Thyroid gland (tissue), 4 donors: Measurements from ENCODE around the gene TBC1D1. TPM values are rescaled to one million over a fixed set of nuclear protein-coding genes. Genes with fewer than 3 reads are reported as not detected.
A peak's percentile ranks its signal among the peaks of the same experiment; 100 is the strongest.

ENCODE experiments used
- DNase-seq, 2 donors: peaks; one replicate each; pipeline ENCODE4 v3.0.0-alpha.2; 2019
- H3K27ac ChIP-seq, 3 donors: fragments of 200-600 bp; sonication (generic); 1 replicate in 2 of 3; 2 replicates in 1 of 3; pipeline ENCODE4 v1.5.1; 2016 to 2019; ENCODE audit warnings: mild to moderate bottlenecking in 1 of 3, moderate library complexity in 1 of 3
- H3K27me3 ChIP-seq: fragments of 200-600 bp; sonication (generic); one replicate; pipeline ENCODE4 v1.5.1; 2019
- H3K36me3 ChIP-seq, 2 donors: fragments of 200-600 bp; sonication (generic); one replicate each; pipeline ENCODE4 v1.5.1; 2016 to 2019
- H3K4me1 ChIP-seq, 2 donors: fragments of 200-600 bp; sonication (generic); one replicate each; pipeline ENCODE4 v1.5.1; 2017 to 2019
- H3K4me3 ChIP-seq, 3 donors: fragments of 200-600 bp; sonication (generic); replicated peaks in 1 of 3; 1 replicate in 2 of 3; 2 replicates in 1 of 3; pipeline ENCODE4 v1.5.1; 2016; ENCODE audit warnings: mild to moderate bottlenecking in 1 of 3
- H3K9me3 ChIP-seq: fragments of 200-600 bp; sonication (generic); one replicate; pipeline ENCODE4 v1.5.1; 2017
- CTCF ChIP-seq, 6 experiments: fragments of 200-600 bp in 3 of 6; fragments of 450-650 bp in 3 of 6; sonication (generic) in 3 of 6; IDR thresholded peaks; one replicate each; pipeline ENCODE4 v1.5.1; 2016 to 2019; ENCODE audit warnings: antibody characterized with exemption in 6 of 6, mild to moderate bottlenecking in 2 of 6, inconsistent platforms in 1 of 6, moderate library complexity in 1 of 6
- POLR2A ChIP-seq, 2 donors: fragments of 450-650 bp; IDR thresholded peaks; one replicate each; pipeline ENCODE4 v1.6.1; 2017; ENCODE audit warnings: antibody characterized with exemption in 2 of 2, mild to moderate bottlenecking in 2 of 2, moderate library complexity in 1 of 2
- WGBS, 2 donors: methylation state at CpG; one replicate each; pipeline ENCODE4 v1.1.5; 2017; 5-methylcytosine and 5-hydroxymethylcytosine counted together
- intact Hi-C: fragments of 100-400 bp; cut with DNase I; formaldehyde crosslinking; loops from one replicate; pipeline ENCODE4 v1.15.1; 2023
- total RNA-seq, 4 donors: library from RNA; depleted of rRNA; stranded (reverse); fragments of >200 nt; gene quantifications; one replicate each; pipeline ENCODE4 v1.2.3, GENCODE V29; 2016

The TBC1D1 gene
- total RNA-seq, 4 donors from 2014 or later: 192 to 284 (median 230) TPM

DNA sequence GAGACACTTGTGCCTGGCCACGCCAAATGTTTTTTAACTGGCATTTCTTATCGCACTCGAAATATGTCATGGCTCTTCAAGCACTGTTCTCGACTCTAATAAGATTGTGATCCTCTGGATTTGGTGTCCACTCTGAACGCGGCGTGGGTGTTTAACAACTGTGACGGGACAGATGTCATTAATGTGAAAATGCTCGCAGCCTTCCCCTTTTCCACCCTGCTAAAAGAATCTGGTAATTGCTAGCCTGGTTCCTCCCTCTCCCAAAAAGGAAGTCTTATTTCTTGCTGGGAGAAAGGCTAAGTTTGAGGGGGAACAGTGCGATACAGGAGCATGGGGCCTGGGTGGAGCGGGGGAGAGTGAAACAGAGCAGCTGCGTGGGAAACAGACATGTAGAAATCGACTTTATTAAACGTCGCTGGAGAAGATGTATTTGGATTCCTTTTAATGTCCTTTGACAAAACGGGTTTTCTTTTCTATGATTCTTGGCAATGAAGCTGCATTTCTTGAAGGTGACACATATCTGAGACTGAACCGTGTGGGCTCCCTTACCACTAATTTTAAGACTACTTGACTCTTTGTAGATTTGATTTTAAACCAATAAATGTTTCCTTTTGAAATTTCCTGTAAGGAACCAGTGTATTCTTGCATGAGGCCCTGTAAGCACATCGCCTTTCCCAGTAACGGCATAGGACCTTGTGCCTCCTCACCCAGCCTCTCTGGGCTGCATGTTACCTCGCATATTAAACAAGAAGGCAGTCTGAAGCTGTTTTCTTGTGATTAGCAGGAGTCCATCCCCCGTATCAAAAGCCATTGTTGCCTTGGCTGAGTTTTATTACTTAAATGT, 17.8 kb downstream of the TBC1D1 start:
- Histone ChIP-seq H3K36me3 (no peaks in the 10 kb centered on the region), H3K4me3 (no peak overlapping the region), H3K27ac (peak overlapping the region in 2 of 3 donors; percentile 29 to 50), H3K27me3 (no peaks in the 10 kb centered on the region), H3K4me1 (peaks cover 0 to 15% of the 10 kb centered on the region in 2 donors), H3K9me3 (no peaks in the 10 kb centered on the region)
- intact Hi-C loops: no loop called here
- DNase-seq: no peak
- WGBS, 2 donors: 76 to 82% methylated on average over 21 of the region's 21 CpGs
- TF ChIP-seq CTCF (IDR thresholded peaks at IDR 0.05) (no peak), POLR2A (IDR thresholded peaks at IDR 0.05) (no peak)

DNA sequence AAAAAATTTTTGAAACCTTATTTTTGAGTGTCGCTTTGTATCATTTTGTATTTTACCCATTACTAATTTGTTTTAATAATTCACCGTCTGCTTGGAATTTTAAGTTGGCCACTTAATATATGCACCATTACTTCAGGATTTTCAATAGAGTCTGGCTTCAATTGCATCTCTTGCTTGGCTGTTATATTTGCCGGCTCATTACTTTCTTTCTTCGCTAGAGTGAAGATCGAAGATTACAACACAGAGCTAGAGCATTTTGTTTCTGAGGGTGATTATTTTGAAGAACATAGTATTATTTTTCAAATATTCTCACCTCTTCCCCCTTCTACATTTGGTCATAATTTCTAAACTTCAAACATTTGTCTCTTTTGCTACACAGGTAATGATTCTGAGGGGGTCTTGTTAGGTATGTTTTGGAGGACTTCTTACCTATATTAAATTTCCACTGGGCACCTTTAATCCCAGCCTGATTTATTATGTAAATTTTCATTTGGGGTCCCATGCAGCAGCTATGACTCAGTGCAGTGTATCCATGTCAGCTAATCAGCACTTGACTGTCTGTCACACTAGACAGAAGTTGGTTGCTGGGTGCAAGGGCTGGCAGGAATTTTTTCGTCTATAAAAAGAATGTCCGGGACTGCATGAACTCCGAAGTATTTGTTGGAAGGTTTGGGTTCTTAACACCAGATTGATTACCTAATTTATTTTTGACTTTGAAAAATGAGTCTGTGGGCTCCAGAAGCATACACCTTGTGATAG, 18.6 kb downstream of the TBC1D1 start:
- Histone ChIP-seq H3K27ac (peak overlapping the region in 2 of 3 donors; percentile 38 to 50), H3K36me3 (no peaks in the 10 kb centered on the region), H3K9me3 (no peaks in the 10 kb centered on the region), H3K4me3 (no peak overlapping the region), H3K27me3 (no peaks in the 10 kb centered on the region), H3K4me1 (peaks cover 0 to 15% of the 10 kb centered on the region in 2 donors)
- no peak for TF ChIP-seq POLR2A (IDR thresholded peaks at IDR 0.05)
- no peak for TF ChIP-seq CTCF (IDR thresholded peaks at IDR 0.05)
- intact Hi-C loops: no loop called here
- 54 to 56% methylated on average over 8 of the region's 8 CpGs for WGBS, 2 donors
- DNase-seq: peak in 1 of 2 donors; percentile 46

DNA sequence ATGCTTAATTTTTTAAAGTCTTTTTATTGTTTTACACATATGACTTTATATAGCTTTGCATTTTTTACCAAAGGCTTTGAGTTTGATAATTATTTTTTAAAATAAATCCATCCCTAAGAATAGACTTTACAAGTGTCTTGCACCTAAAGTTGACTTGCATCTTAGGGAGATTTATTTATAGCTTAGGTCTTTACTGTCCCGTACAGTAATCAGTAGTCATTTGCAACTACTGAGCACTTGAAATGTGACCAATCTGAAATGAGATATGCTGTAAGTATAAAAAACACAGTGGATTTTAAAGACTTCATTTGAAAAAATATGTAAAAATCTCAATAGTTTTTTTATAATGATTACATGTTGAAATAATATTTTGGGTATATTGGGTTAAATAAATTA, 19.2 kb downstream of the TBC1D1 start:
- H3K4me3 ChIP-seq: no peak overlapping the region
- no peak for TF ChIP-seq POLR2A (IDR thresholded peaks at IDR 0.05)
- no peak for TF ChIP-seq CTCF (IDR thresholded peaks at IDR 0.05)
- peaks cover 0 to 15% of the 10 kb centered on the region in 2 donors for H3K4me1 ChIP-seq
- 44 to 88% methylated on average over 1 of the region's 1 CpG for WGBS, 2 donors
- no peak for DNase-seq
- H3K27me3 ChIP-seq: no peaks in the 10 kb centered on the region
- H3K9me3 ChIP-seq: no peaks in the 10 kb centered on the region
- H3K36me3 ChIP-seq: no peaks in the 10 kb centered on the region
- intact Hi-C loops: no loop called here
- H3K27ac ChIP-seq: no peak overlapping the region

- TF ChIP-seq POLR2A (IDR thresholded peaks at IDR 0.05): no peak
- TF ChIP-seq CTCF (IDR thresholded peaks at IDR 0.05): no peak
Observed at GRCh38 chr4:37914539-37914938, 23.7 kb downstream of the TBC1D1 start.

GRCh38 chr4:37917388-37917787, 26.5 kb downstream of the TBC1D1 start:
- H3K4me3 ChIP-seq: no peak overlapping the region
- DNase-seq: no peak
- 83 to 89% methylated on average over 7 of the region's 7 CpGs for WGBS, 2 donors
- H3K27me3 ChIP-seq: no peaks in the 10 kb centered on the region
- H3K9me3 ChIP-seq: no peaks in the 10 kb centered on the region
- intact Hi-C loops: no loop called here
- H3K27ac ChIP-seq: no peak overlapping the region
- no peaks in the 10 kb centered on the region for H3K4me1 ChIP-seq
- no peaks in the 10 kb centered on the region for H3K36me3 ChIP-seq
- TF ChIP-seq CTCF (IDR thresholded peaks at IDR 0.05): no peak
- no peak for TF ChIP-seq POLR2A (IDR thresholded peaks at IDR 0.05)

More at GRCh38 chr4:37914539-37914938, 23.7 kb downstream of the TBC1D1 start:
- Histone ChIP-seq H3K36me3 (no peaks in the 10 kb centered on the region), H3K4me1 (peaks cover 0 to 7% of the 10 kb centered on the region in 2 donors), H3K27ac (no peak overlapping the region), H3K4me3 (no peak overlapping the region), H3K27me3 (no peaks in the 10 kb centered on the region), H3K9me3 (no peaks in the 10 kb centered on the region)
- 87 to 93% methylated on average over 3 of the region's 3 CpGs for WGBS, 2 donors
- DNase-seq: no peak
- intact Hi-C loops: no loop called here
